ENCODE measurements around the gene DDX27. TPM values are rescaled to one million over a fixed set of nuclear protein-coding genes. Genes with fewer than 3 reads are reported as not detected.

DDX27 gene
- total and polyA plus RNA-seq, 2 of the 8 experiments (the other 6 are each of a cell fraction or from before 2014, with no cell fraction given), result 42.7 to 51.0 TPM

- H2BK20ac ChIP-seq (ENCODE audit: low read length), result no peak overlapping the region
- no peak overlapping the region for H2BK12ac ChIP-seq (ENCODE audit: low read depth, low read length)
- no peaks in the 10 kb centered on the region for H3K23me2 ChIP-seq (ENCODE audit: low read depth, low read length)
- no peak overlapping the region for H3K14ac ChIP-seq (ENCODE audit: insufficient read length)
- 0 out of 7 replicates have a peak, but pooled peaks cover 0 to 2% (median 0%) of the 10 kb centered on the region in 4 experiments for H3K4me1 ChIP-seq (replicated peaks in 1 of 4; ENCODE audit: control insufficient read depth in 3 of 4, insufficient read depth in 4 of 4, low read length in 3 of 4)
- H4K5ac ChIP-seq (ENCODE audit: insufficient read length, low read depth, low read length), result no peak overlapping the region
- DNase-seq (ENCODE audit: low read depth in 1 of 2, low spot score in 2 of 2), result no peak
- H3K79me2 ChIP-seq (ENCODE audit: control insufficient read depth in 1 of 2, insufficient read depth in 2 of 2, low read length in 2 of 2), result no peaks in the 10 kb centered on the region
- no peaks in the 10 kb centered on the region for H4K20me1 ChIP-seq (replicated peaks in 1 of 2; ENCODE audit: control insufficient read depth in 1 of 2, insufficient read depth in 2 of 2, low read length in 2 of 2)
- ChIA-PET POLR2A (ENCODE audit: partially characterized antibody) (interaction anchor here (1.1 kb wide), 1 partner anchor 17 kb away, joined by 3 read pairs; no protein-coding TSS in a partner anchor), CTCF (ENCODE audit: partially characterized antibody) (interaction anchor here (0.7 to 1.4 kb wide), 3 partner anchors 10 to 976 kb away, joined by 3 read pairs; no protein-coding TSS in a partner anchor)
- H2BK15ac ChIP-seq (ENCODE audit: low read length), result no peak overlapping the region
- H3K27ac ChIP-seq (ENCODE audit: low read depth, low read length), result no peak overlapping the region
- H3K56ac ChIP-seq (replicated peaks; ENCODE audit: insufficient read length, low read depth, low read length), result no peak overlapping the region
- H2BK120ac ChIP-seq (replicated peaks; ENCODE audit: low read depth, low read length), result no peak overlapping the region
- no peak overlapping the region for H3K18ac ChIP-seq (ENCODE audit: extremely low read depth, low read length)
- H3K27me3 ChIP-seq (replicated peaks in 1 of 4; ENCODE audit: control insufficient read depth in 3 of 4, extremely low read depth in 1 of 4, insufficient read depth in 3 of 4, low read length in 3 of 4), result no peaks in the 10 kb centered on the region
- H3K23ac ChIP-seq (ENCODE audit: insufficient read length), result no peak overlapping the region
- H3K4ac ChIP-seq (replicated peaks; ENCODE audit: insufficient read length, low read depth, low read length), result no peak overlapping the region
- no peak overlapping the region for H2BK5ac ChIP-seq (ENCODE audit: low read depth, low read length)
- no peak overlapping the region for H2AK5ac ChIP-seq (ENCODE audit: low read depth, low read length)
- 81% methylated on average over 1 of the region's 1 CpG; no CpG with 5 or more reads in 1 of the 2 experiments for WGBS, 2 experiments (ENCODE audit: extremely low coverage in 1 of 2, insufficient coverage in 1 of 2, insufficient read length in 1 of 2, insufficient replicate concordance in 2 of 2, low coverage in 1 of 2, low lambda C conversion rate in 2 of 2, missing lambda C conversion rate in 1 of 2)
- no peak overlapping the region for H3K9ac ChIP-seq (replicated peaks in 1 of 4; ENCODE audit: extremely low read depth in 1 of 4, low read depth in 3 of 4, low read length in 3 of 4)
- no peak overlapping the region for H4K8ac ChIP-seq (ENCODE audit: extremely low read depth, insufficient read depth, low read length)
- FAIRE-seq, result no peak
- no peak overlapping the region for H3K4me2 ChIP-seq (ENCODE audit: insufficient read depth in 1 of 2, low read depth in 2 of 2, low read length in 2 of 2)
- H3K9me3 ChIP-seq (ENCODE audit: insufficient read depth in 2 of 2, low read depth in 1 of 2, low read length in 1 of 2), result peaks cover 0 to 3% of the 10 kb centered on the region in 2 experiments; a peak in 2 of 4 replicates
- H4K91ac ChIP-seq (replicated peaks; ENCODE audit: insufficient read length, low read length), result no peak overlapping the region
- no peak overlapping the region for H2AFZ ChIP-seq (ENCODE audit: low read length)
- no peaks in the 10 kb centered on the region for H3K79me1 ChIP-seq (ENCODE audit: low read depth, low read length)
- no peak overlapping the region for H3K4me3 ChIP-seq (ENCODE audit: extremely low read depth in 1 of 4, insufficient read depth in 2 of 4, low read depth in 3 of 4, low read length in 4 of 4)
- H3K36me3 ChIP-seq (ENCODE audit: control insufficient read depth in 2 of 4, insufficient read depth in 4 of 4, low read length in 3 of 4), result no peaks in the 10 kb centered on the region
- TF ChIP-seq CTCF (IDR thresholded peaks at IDR 0.05; ENCODE audit: control extremely low read depth in 1 of 3, insufficient read depth in 1 of 3, low read depth in 1 of 3, low read length in 3 of 3) (no peak), ASH2L (IDR thresholded peaks at IDR 0.05; ENCODE audit: low read length) (no peak), ATF3 (IDR thresholded peaks at IDR 0.05; ENCODE audit: insufficient read depth, low read depth, low read length) (no peak), RXRA (IDR thresholded peaks at IDR 0.05; ENCODE audit: insufficient read depth, low read depth, low read length) (no peak), GTF2F1 (IDR thresholded peaks at IDR 0.05; ENCODE audit: borderline replicate concordance, low read depth, low read length) (no peak), NRF1 (IDR thresholded peaks at IDR 0.05; ENCODE audit: low read depth, low read length) (no peak), SIX5 (IDR thresholded peaks at IDR 0.05; ENCODE audit: low read depth, low read length) (no peak), SUZ12 (IDR thresholded peaks at IDR 0.05; ENCODE audit: low read length) (no peak), KDM4A (IDR thresholded peaks at IDR 0.05; ENCODE audit: low read depth, low read length, severe bottlenecking) (no peak), JUN (IDR thresholded peaks at IDR 0.05; ENCODE audit: low read depth, low read length) (no peak)
Measured at GRCh38 chr20:49210101-49210756, 9.0 kb upstream of the DDX27 start.

Measured in H1 (cell line).